ENCODE measurements around the gene EZR.

- TF ChIP-seq POLR2AphosphoS5 (IDR thresholded peaks at IDR 0.05; ENCODE audit: borderline replicate concordance, low read depth, low read length) (no peak), EZH2 (IDR thresholded peaks at IDR 0.05) (no peak)
Measured at GRCh38 chr6:158777510-158777909, 41.7 kb downstream of the EZR start.

Measured in SK-N-MC (cell line).